ENCODE measurements around the gene REG1B. TPM values are rescaled to one million over a fixed set of nuclear protein-coding genes. Genes with fewer than 3 reads are reported as not detected.
"Not testable (repeated sequence)": the region's sequence is repeated elsewhere in the genome, so short reads cannot be mapped to it uniquely, and the experiment has no call there.

Gene REG1B
- total RNA-seq, 1 donor: not detected

- no peak for DNase-seq (ENCODE audit: low read depth)
- TF ChIP-seq, protein P1, sequence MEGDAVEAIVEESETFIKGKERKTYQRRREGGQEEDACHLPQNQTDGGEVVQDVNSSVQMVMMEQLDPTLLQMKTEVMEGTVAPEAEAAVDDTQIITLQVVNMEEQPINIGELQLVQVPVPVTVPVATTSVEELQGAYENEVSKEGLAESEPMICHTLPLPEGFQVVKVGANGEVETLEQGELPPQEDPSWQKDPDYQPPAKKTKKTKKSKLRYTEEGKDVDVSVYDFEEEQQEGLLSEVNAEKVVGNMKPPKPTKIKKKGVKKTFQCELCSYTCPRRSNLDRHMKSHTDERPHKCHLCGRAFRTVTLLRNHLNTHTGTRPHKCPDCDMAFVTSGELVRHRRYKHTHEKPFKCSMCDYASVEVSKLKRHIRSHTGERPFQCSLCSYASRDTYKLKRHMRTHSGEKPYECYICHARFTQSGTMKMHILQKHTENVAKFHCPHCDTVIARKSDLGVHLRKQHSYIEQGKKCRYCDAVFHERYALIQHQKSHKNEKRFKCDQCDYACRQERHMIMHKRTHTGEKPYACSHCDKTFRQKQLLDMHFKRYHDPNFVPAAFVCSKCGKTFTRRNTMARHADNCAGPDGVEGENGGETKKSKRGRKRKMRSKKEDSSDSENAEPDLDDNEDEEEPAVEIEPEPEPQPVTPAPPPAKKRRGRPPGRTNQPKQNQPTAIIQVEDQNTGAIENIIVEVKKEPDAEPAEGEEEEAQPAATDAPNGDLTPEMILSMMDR (IDR thresholded peaks at IDR 0.05; ENCODE audit: insufficient read depth, low read depth, low read length): no peak
- no peak overlapping the region for H3K4me3 ChIP-seq (ENCODE audit: low read depth, low read length)
Observed at GRCh38 chr2:79065201-79065600, 22.6 kb downstream of the REG1B start.

DNA sequence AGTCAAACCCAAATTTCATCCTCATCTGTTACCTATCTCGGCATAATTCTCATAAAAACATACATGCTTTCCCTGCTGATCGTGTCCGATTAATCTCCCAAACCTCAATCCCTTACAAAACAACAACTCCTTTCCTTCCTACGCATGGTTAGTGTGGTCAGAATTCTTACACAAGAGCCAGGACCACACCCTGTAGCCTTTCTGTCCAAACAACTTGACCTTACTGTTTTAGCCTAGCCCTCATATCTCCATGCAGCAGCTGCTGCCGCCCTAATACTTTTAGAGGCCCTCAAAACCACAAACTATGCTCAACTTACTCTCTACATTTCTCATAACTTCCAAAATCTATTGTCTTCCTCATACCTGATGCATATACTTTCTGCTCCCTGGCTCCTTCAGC is 33.0 kb downstream of the REG1B start:
- not testable (repeated sequence) for H3K4me3 ChIP-seq (ENCODE audit: low read depth, low read length); DNase-seq (ENCODE audit: low read depth)

GRCh38 chr2:79053486-79053885 is 34.3 kb downstream of the REG1B start:
- not testable (repeated sequence) for H3K4me3 ChIP-seq (ENCODE audit: low read depth, low read length); DNase-seq (ENCODE audit: low read depth)

DNA sequence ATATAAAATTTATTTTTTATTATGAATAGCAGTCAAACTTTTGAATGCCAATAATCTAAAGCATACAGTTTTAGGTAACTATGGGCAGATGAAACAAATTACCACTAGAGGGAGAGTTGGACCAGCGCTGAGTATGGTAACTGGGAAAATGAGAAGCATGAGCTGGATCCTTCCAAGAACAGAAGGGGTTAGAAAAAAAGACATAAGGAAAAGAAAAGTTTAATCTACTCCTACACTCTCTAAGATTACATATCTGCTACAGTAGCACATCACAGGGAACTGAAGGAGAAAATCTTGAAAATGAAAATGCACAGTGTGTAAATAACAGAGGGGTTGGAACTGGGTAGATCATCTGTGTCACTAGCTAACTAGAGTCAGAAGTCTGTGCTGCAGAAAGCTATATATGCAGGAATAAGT is 46.8 kb downstream of the REG1B start:
- H3K4me3 ChIP-seq (ENCODE audit: low read depth, low read length): no peak overlapping the region
- TF ChIP-seq, protein P1 (IDR thresholded peaks at IDR 0.05; ENCODE audit: insufficient read depth, low read depth, low read length): no peak
- DNase-seq (ENCODE audit: low read depth): no peak

DNA sequence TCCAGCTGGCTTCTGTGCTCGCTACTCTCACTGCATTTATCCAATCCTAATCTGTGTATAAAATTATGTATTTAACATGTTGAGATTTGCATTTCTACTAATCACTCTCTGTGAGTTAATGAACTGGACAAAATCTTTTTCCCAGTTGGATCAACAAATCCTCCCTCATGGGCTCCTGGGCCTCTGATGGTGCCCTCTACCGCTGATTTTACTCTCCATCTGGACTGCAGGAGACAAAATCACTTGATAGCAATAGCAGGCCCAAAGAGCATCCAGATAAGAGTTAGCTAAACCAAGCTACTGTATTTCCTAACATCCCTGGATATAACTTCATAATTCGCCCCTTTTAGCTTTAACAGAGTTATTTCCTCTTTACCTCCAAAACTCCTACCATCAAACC is 47.8 kb downstream of the REG1B start:
- DNase-seq (ENCODE audit: low read depth): no peak
- H3K4me3 ChIP-seq (ENCODE audit: low read depth, low read length): no peak overlapping the region
- TF ChIP-seq, protein P1 (IDR thresholded peaks at IDR 0.05; ENCODE audit: insufficient read depth, low read depth, low read length): no peak

Other genes starting within 250 kb of the REG1B start
- not detected in 2 replicates for gene REG3G, start 62.3 kb downstream of the REG1B start, total RNA-seq
- gene REG1A, start 32.5 kb upstream of the REG1B start, total RNA-seq: not detected in 2 replicates
- gene REG3A, start 71.8 kb upstream of the REG1B start, total RNA-seq: not detected in 2 replicates

Data from fibroblast of villous mesenchyme (primary cell).